ENCODE data around the gene ANGPTL2. TPM values are rescaled to one million over a fixed set of nuclear protein-coding genes. Genes with fewer than 3 reads are reported as not detected.
"Not testable (repeated sequence)": the region's sequence is repeated elsewhere in the genome, so short reads cannot be mapped to it uniquely, and the experiment has no call there.

Gene ANGPTL2
- total RNA-seq, 1 donor from 2014 or later, result 65.8 TPM

DNA sequence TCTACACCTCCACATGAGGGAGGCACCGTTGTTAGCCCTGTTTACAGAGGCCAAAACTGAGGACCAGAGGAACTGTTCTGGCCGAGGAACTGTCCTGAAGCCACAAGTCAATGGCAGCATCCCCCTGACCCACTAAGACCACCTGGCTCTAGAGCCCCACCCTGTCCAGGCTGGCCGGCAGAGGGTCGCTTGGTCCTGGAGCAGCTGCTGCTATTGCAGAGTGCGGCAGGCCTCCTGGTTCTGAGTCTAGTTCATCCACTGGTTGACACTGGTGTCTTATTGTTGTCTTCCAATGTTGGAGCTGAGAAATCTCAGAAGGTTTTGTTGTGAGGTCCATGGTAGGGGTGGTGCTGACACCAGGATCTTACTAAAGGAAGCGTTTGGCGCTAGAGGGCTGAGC lies 26.6 kb upstream of the ANGPTL2 start:
- Histone ChIP-seq H3K36me3 (no peaks in the 10 kb centered on the region), H3K9me3 (no peaks in the 10 kb centered on the region), H3K4me1 (peaks cover 8% of the 10 kb centered on the region), H3K4me3 (no peak overlapping the region), H3K27me3 (no peaks in the 10 kb centered on the region), H3K27ac (no peak overlapping the region)
- peak in 1 of 2 donors; percentile 77 for DNase-seq (ENCODE audit: extremely low spot score in 2 of 2)
- intact Hi-C loops (cut with DNase I), result no loop called here
- TF ChIP-seq, protein P1, sequence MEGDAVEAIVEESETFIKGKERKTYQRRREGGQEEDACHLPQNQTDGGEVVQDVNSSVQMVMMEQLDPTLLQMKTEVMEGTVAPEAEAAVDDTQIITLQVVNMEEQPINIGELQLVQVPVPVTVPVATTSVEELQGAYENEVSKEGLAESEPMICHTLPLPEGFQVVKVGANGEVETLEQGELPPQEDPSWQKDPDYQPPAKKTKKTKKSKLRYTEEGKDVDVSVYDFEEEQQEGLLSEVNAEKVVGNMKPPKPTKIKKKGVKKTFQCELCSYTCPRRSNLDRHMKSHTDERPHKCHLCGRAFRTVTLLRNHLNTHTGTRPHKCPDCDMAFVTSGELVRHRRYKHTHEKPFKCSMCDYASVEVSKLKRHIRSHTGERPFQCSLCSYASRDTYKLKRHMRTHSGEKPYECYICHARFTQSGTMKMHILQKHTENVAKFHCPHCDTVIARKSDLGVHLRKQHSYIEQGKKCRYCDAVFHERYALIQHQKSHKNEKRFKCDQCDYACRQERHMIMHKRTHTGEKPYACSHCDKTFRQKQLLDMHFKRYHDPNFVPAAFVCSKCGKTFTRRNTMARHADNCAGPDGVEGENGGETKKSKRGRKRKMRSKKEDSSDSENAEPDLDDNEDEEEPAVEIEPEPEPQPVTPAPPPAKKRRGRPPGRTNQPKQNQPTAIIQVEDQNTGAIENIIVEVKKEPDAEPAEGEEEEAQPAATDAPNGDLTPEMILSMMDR (IDR thresholded peaks at IDR 0.05), result no peak
- TF ChIP-seq POLR2AphosphoS5 (IDR thresholded peaks at IDR 0.05; ENCODE audit: insufficient read depth in 1 of 2, low read depth in 1 of 2) (no peak), POLR2A (IDR thresholded peaks at IDR 0.05) (no peak)

DNA sequence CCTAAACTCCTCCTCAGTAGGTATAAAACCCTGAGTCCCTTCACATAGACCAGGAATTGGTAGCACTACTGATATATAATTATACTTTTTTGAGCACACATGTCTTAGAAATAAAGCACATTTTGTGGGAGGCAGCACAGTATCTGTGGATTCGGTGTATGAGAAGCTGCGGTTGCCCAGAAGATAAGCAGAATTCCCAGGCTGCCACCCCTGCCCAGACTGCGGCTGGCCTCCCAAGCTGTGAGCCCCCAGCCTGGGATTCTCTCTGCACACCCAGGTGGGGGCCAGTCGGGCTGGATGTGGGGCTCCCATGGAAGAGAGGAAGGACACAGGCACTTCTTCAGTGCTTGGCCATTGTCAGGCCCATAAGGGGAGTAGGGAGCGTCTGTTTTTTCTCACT lies 25.6 kb upstream of the ANGPTL2 start:
- no peak overlapping the region for H3K27ac ChIP-seq
- no peak overlapping the region for H3K4me3 ChIP-seq
- no peak for DNase-seq (ENCODE audit: extremely low spot score in 2 of 2)
- no peaks in the 10 kb centered on the region for H3K9me3 ChIP-seq
- peaks cover 15% of the 10 kb centered on the region for H3K4me1 ChIP-seq
- no peaks in the 10 kb centered on the region for H3K36me3 ChIP-seq
- intact Hi-C loops (cut with DNase I), result no loop called here
- TF ChIP-seq POLR2A (IDR thresholded peaks at IDR 0.05), result no peak
- TF ChIP-seq, protein P1 (IDR thresholded peaks at IDR 0.05), result no peak
- no peak for TF ChIP-seq POLR2AphosphoS5 (IDR thresholded peaks at IDR 0.05; ENCODE audit: insufficient read depth in 1 of 2, low read depth in 1 of 2)
- H3K27me3 ChIP-seq, result no peaks in the 10 kb centered on the region

DNA sequence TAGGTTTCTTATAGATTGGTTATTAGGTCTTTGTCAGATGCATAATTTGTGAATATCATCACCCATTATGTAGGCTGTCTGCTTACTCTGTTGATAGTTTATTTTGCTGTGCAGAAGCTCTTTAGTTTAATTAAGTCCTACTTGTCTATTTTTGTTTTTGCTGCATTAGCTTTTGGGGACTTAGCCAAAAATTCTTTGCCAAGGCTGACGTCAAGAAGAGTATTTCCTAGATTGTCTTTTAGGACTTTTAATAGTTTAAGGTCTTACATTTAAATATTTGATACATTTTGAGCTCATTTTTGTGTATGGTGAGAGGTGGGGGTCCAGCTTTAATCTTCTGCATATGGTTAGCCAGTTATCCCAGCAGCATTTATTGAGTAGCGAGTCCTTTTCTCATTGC lies 24.8 kb upstream of the ANGPTL2 start:
- intact Hi-C loops (cut with DNase I), result no loop called here
- Histone ChIP-seq H3K27me3 (no peaks in the 10 kb centered on the region), H3K9me3 (no peaks in the 10 kb centered on the region), H3K4me1 (peaks cover 15% of the 10 kb centered on the region), H3K4me3 (no peak overlapping the region), H3K36me3 (no peaks in the 10 kb centered on the region), H3K27ac (peak overlapping the region; percentile 27)
- DNase-seq (ENCODE audit: extremely low spot score in 2 of 2), result no peak
- no peak for TF ChIP-seq POLR2A (IDR thresholded peaks at IDR 0.05)
- no peak for TF ChIP-seq POLR2AphosphoS5 (IDR thresholded peaks at IDR 0.05; ENCODE audit: insufficient read depth in 1 of 2, low read depth in 1 of 2)
- TF ChIP-seq, protein P1 (IDR thresholded peaks at IDR 0.05), result no peak

DNA sequence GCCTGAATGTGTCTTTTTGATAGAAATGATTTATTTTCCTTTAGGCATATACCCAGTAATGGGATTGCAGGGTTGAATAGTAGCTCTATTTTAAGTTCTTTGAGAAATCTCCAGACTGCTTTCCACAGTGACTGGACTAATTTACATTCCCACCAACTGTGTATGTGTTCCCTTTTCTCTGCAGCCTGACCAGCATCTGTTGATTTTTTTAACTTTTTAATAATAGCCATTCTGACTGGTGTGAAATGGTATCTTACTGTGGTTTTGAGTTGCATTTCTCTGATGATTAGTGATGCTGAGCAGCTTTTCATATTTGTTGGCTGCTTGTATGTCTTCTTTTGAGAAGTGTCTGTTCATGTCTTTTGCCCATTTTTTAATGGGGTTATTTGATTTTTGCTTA lies 24.4 kb upstream of the ANGPTL2 start:
- H3K4me3 ChIP-seq; H3K9me3 ChIP-seq; H3K27me3 ChIP-seq; H3K36me3 ChIP-seq; intact Hi-C loops (cut with DNase I); DNase-seq (ENCODE audit: extremely low spot score in 2 of 2): not testable (repeated sequence)
- Histone ChIP-seq H3K27ac (peak overlapping the region; percentile 27), H3K4me1 (peaks cover 15% of the 10 kb centered on the region)

DNA sequence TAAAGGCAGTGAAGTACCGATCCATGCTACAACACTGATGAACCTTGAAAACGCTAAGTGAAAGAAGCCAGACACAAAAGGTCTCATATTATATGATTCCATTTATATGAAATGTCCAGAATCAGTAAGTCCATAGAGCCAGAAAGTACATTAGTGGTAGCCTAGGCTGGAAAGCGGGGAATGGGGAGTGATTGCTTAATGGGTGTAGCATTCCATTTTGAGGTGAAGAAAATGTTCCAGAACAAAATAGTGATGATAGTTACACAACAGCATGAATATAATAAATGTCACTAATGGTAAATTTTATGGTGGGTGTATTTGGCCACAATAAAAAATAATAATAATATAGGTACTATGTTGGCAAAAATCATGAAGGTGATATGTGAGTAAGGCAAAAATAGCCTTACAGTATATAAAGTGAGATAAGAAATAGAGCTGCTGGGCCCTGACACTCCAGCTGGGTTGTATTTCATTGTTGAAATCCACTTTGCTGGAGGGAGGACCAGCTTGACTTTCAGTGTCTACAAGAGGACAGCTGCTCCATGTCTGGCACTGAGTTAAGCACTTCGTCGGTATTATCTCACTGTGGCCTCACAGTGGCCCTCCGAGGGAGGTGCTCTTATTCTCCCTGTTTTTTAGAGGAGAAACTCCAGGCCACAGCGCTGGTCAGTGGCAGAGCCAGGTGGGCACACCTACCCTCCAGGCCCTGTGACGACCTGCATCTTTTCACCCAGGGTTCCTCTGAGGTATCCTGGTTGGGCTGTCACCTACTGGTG lies 22.4 kb upstream of the ANGPTL2 start:
- intact Hi-C loops (cut with DNase I), result no loop called here
- Histone ChIP-seq H3K27ac (peak overlapping the region; percentile 79), H3K27me3 (no peaks in the 10 kb centered on the region), H3K4me1 (peaks cover 15% of the 10 kb centered on the region), H3K9me3 (no peaks in the 10 kb centered on the region), H3K36me3 (no peaks in the 10 kb centered on the region), H3K4me3 (no peak overlapping the region)
- TF ChIP-seq, protein P1 (IDR thresholded peaks at IDR 0.05), result no peak
- TF ChIP-seq POLR2AphosphoS5 (IDR thresholded peaks at IDR 0.05; ENCODE audit: insufficient read depth in 1 of 2, low read depth in 1 of 2), result peak; percentile 41 to 63
- peak in 1 of 2 donors; percentile 97 for DNase-seq (ENCODE audit: extremely low spot score in 2 of 2)

All from vagina (tissue), 2 donors.